ENCODE measurements around the gene DPF3.

The DPF3 gene

GRCh38 chr14:72708708-72709475 lies 185.0 kb downstream of the DPF3 start:
- no peak for DNase-seq

- DNase-seq, result no peak
These were observed 185.7 kb downstream of the DPF3 start for GRCh38 chr14:72708222-72708621.

GRCh38 chr14:72706485-72706884 lies 187.4 kb downstream of the DPF3 start:
- no peak for DNase-seq

- no peak for DNase-seq
These were observed 189.4 kb downstream of the DPF3 start for GRCh38 chr14:72704502-72704901.

GRCh38 chr14:72701605-72702004 lies 192.3 kb downstream of the DPF3 start:
- DNase-seq, result no peak

- DNase-seq, result no peak
These were observed 192.7 kb downstream of the DPF3 start for GRCh38 chr14:72701237-72701565.

DNA sequence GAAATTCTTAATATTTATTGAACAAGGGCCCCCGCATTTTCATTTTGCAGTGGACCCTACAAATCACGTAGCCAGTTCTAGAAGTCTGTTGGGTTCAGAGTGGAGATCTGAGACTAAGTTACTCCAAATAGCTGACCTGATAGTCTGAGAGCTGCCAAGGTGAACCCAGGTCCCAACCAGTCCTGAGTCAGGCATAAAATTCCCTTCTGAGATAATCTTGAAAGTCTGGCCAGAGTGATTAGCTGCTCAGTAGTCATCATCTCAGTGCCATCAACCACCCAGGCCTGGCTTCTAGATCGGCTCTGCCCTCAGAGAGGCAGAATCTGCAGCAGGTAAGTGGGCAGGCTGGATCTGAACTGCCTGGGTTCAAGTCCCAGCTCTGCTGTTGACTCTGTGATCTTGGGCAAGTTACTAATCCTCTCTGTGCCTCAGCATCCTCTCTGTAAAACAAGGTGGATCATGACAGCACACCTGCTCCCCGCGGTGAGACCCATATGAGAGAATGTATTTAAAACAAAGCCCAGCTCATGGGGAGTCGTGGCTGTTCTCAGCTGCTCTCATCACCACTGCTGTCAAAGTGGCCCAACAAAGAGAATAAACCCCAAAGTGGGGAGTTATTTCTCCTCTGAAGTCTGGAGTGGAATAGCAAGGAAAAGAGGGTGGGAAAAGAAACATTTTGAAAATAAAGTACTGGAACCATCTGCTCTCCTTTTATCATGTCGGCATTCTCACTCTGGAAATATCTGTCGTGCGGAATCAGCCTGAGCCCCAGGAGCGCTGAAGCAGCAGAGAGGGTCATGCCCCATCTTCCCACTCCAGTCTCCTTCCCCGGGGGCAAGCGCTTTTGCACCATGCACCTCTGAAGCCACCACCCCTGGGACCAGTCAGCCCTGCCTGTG lies 193.3 kb downstream of the DPF3 start:
- no peak for DNase-seq

DNA sequence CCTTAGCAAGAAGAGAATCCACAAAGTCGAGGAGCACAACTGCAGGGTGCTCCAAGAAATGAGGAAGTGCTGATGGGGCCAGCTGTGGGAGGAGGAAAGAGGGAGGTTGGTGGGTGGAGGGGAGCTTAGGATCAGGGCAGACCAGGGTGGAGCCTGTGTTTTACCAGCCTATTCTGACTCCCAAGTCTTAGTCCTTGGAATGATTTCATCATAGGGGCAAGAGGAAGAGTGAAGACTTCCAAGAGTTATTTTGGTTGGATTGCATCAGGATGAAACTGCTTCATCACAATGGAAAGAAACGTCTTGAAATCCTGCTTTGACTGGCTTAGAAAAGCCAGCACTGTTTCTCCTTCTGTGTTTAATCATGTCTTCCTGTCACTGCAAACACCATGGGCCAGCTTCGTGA lies 194.0 kb downstream of the DPF3 start:
- no peak for DNase-seq

DNA sequence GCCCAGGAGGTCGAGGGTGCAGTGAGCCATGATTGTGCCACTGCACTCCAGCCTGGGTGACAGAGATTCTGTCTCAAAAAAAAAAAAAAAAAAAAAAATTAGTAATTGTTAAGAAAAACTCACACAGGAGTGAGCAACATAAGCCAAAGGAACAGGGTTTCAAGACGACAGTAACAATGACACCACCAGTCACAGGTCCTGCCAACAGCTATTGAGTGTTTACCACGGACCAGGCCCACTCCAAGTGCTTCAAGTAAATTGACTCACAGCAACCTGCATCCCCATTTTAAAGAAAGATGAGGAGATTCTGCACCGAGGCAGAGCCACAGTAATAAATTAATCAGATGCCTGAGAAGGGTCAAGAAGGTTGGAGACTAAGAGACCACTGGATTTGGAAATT lies 194.5 kb downstream of the DPF3 start:
- DNase-seq, result no peak

GRCh38 chr14:72692696-72693095 lies 201.2 kb downstream of the DPF3 start:
- no peak for DNase-seq

GRCh38 chr14:72690324-72690723 lies 203.6 kb downstream of the DPF3 start:
- no peak for DNase-seq

GRCh38 chr14:72688990-72689671 lies 204.8 kb downstream of the DPF3 start:
- no peak for DNase-seq

- no peak for DNase-seq
These were observed 207.1 kb downstream of the DPF3 start for GRCh38 chr14:72686832-72687231.

GRCh38 chr14:72686101-72686500 lies 207.8 kb downstream of the DPF3 start:
- DNase-seq, result no peak

DNA sequence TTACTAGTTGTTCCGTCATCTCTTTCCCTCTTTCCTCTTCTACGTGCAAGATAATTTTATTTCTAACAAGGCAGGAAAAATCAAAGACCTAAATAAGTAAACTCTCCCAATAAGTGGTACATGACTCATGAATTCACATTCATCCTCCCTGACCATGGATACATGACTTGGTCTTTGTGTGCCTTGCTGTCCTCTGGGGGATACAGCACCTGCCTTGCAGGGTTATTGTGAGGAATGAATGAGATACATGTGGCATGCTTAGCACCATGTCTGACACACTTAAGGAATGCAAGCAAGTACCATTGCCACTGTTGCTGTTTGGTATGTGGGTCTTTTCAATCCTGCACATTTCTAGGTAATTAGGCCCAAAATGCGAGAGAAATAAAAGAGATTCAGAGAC lies 208.4 kb downstream of the DPF3 start:
- DNase-seq, result no peak

DNA sequence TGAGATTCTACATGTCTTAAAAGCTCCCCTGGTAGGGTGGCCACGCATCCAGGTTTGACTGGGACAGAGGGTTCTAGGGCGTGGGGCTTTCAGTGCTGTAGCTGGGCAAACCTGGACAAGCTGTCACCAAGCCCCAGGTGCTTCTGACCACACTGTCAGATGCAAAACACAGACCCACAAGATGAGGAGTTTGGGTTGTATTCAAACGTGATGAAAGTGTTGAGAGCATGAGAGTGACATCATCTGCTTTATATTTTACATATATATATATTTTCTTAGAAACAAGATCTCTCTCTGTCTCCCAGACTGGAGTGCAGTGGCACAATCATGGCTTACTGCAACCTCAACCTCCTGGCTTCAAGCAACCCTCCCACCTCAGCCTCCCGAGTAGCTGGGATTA lies 210.1 kb downstream of the DPF3 start:
- DNase-seq, result no peak

DNA sequence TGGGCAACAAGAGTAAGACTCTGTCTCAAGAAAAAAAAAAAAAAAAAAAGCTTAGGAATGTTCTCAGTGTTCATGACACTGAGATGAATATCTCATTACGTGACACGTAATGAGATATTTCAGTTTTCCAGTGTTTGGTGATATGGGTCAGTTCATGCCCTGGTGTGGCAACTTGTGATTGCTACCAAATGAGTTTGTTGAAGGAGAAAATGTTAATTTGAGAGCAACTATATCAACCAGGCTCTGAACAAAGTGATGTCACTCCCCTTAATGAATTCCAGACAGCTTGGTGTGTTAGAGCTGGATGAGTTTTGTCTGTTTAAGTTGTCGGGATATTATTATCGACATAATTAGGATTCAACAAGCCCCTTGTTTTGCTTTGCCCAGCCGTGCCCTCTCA lies 211.7 kb downstream of the DPF3 start:
- DNase-seq, result no peak

- no peak for DNase-seq
These were observed 212.9 kb downstream of the DPF3 start for GRCh38 chr14:72680853-72681640.

DNA sequence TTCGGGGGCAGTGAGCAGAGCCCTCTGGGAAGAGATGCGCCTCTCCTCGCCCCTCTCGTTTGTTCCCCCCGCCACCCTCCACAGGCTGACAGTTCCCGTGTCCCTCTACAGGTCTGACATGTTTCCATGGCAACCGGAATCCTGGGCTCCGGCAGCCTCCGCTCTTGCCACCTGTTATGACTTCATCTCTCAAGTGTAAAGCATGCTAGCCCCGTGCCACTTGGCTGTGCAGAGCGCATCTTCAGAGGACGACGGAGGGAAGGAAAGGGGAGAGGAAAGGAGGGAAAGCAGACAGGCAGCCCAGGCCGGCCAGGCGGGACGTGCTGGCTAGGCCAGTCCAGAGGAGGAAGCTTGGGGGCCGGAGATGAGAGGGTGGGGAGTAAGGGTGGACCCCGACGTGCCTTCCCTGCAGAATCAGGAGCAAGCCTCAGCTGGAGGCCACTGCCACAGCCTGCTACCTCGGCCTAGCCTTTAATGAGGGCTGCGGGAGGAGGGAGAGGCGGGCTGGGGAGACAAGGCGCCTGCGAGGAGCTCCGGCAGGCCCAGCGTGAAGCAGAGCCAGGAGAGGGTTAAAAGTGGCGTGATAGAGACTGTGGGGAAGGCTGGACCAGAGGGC lies 214.3 kb downstream of the DPF3 start:
- DNase-seq, result peak; percentile 7

DNA sequence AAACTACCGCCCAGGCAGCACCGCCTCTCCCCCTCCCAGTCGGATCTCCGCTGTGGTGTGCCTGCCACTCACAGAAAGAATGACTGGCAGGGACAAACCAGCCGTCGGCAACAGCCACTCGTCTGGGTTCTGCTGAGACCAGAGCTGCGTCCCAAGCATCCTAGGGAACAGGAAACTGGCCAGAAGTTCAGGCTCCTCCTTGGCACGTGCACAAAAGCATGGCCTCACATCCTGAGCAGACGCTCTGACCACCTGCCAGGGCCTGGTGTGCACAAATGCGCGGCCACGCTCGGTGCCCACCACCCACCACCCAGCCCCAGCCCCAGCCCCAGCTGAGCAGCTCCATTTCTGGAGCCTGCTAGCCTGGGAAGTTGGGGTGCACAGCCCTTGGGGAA lies 214.8 kb downstream of the DPF3 start:
- DNase-seq, result no peak

- no peak for DNase-seq
These were observed 215.5 kb downstream of the DPF3 start for GRCh38 chr14:72678356-72678755.

DNA sequence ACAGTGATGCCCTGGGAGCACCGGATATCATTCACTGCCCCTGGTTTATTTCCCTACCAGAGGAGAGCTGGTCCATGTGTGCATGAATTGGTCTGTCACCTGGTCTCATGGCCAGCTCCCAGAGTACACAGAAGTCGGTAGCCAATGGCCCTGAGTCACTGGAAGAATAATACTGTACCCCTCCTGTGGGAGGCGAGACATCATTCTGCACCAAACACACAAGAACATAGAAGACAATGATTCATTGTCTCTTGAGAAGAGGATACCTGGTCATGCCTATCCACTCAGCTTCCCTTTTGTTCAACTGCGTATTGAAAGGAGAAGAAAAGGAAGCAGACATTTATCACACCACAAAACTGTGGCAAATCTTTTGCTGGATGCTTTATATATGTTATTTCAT lies 216.2 kb downstream of the DPF3 start:
- no peak for DNase-seq

DNA sequence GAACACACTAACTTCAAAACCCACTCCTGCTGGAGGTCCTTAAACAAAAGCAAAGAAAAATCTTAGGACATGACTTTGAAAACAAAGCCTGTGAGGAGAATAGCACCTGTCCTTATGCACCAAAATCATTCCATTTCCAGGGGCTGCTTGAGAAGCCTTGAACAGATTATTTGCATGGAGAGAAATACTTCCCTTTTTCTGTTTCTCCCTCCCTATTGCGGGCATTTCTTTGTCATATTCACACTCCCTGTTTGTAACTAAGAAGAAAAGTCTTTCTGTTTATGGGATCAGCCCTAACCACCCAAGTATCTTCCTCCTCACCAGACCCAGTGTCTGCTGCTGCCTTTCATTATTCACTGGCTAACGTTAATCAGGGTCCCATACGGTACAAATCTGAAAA lies 218.8 kb downstream of the DPF3 start:
- no peak for DNase-seq
